Mammary epithelial cell (primary cell): ENCODE data around the gene LDLRAD4.

Source experiments
- EZH2 ChIP-seq: IDR thresholded peaks from 2 replicates; pipeline ENCODE4 v1.6.1; 2012; ENCODE audit warnings: low read length, inconsistent platforms, borderline replicate concordance
- TF ChIP-seq, protein P1 (sequence below), 2 donors: IDR thresholded peaks in 1 of 2; conservative IDR thresholded peaks in 1 of 2; 2 replicates each; pipeline ENCODE4 v1.5.1; 2011 to 2012; ENCODE audit warnings: inconsistent platforms in 2 of 2, low read length in 2 of 2, mild to moderate bottlenecking in 2 of 2, control low read depth in 1 of 2, low read depth in 1 of 2; ENCODE audit not compliant: insufficient read depth in 1 of 2; ENCODE audit errors: extremely low read depth in 1 of 2

GRCh38 chr18:13629841-13630715 is 411.5 kb downstream of the LDLRAD4 start:
- TF ChIP-seq, protein P1, sequence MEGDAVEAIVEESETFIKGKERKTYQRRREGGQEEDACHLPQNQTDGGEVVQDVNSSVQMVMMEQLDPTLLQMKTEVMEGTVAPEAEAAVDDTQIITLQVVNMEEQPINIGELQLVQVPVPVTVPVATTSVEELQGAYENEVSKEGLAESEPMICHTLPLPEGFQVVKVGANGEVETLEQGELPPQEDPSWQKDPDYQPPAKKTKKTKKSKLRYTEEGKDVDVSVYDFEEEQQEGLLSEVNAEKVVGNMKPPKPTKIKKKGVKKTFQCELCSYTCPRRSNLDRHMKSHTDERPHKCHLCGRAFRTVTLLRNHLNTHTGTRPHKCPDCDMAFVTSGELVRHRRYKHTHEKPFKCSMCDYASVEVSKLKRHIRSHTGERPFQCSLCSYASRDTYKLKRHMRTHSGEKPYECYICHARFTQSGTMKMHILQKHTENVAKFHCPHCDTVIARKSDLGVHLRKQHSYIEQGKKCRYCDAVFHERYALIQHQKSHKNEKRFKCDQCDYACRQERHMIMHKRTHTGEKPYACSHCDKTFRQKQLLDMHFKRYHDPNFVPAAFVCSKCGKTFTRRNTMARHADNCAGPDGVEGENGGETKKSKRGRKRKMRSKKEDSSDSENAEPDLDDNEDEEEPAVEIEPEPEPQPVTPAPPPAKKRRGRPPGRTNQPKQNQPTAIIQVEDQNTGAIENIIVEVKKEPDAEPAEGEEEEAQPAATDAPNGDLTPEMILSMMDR (conservative IDR thresholded peaks at IDR 0.05 in 1 of 2, IDR thresholded peaks at IDR 0.05 in 1 of 2; ENCODE audit: extremely low read depth in 1 of 2, insufficient read depth in 1 of 2, low read depth in 1 of 2, low read length in 2 of 2): peak; percentile 61 to 81
- TF ChIP-seq EZH2: no peak
